ENCODE results near the gene MEG3.

DNA sequence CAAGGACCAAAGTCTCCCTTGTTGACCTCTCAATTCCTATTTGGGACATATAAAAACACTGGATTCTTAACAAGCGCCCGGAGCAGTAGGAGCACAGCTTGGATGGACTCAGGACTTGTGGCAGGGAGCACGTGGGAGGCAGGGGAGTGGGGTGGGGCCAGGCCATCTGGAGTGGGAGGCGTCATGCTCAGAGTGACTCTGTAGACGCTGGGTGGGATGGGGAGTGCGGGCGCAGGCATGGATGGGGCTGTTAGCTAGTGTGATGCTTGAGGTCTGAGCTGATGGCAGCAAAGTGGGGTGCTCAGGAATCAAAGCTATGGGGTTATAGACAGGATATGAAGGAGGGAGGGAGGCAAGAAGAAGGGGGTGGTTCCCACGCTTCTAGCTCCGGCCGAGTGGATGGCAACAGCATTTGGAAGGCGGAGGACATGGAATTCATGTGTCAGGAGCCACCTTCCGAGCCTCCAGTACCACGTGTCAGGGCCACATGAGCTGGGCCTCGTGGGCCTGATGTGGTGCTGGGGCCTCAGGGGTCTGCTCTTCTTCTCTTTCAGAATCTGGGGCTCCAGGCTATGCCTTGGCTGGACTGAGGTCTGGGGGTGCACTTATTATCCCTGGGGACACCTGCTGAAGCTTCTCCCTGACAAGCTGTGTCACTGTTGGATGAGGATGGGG lies 26.2 kb downstream of the MEG3 start:
- TF ChIP-seq, protein P1, sequence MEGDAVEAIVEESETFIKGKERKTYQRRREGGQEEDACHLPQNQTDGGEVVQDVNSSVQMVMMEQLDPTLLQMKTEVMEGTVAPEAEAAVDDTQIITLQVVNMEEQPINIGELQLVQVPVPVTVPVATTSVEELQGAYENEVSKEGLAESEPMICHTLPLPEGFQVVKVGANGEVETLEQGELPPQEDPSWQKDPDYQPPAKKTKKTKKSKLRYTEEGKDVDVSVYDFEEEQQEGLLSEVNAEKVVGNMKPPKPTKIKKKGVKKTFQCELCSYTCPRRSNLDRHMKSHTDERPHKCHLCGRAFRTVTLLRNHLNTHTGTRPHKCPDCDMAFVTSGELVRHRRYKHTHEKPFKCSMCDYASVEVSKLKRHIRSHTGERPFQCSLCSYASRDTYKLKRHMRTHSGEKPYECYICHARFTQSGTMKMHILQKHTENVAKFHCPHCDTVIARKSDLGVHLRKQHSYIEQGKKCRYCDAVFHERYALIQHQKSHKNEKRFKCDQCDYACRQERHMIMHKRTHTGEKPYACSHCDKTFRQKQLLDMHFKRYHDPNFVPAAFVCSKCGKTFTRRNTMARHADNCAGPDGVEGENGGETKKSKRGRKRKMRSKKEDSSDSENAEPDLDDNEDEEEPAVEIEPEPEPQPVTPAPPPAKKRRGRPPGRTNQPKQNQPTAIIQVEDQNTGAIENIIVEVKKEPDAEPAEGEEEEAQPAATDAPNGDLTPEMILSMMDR (IDR thresholded peaks at IDR 0.05), result no peak
- no peak for TF ChIP-seq POLR2A (IDR thresholded peaks at IDR 0.05)
- no peak for TF ChIP-seq POLR2AphosphoS5 (IDR thresholded peaks at IDR 0.05)

All from suprapubic skin (tissue), 4 donors.